HepG2 (cell line): Measurements from ENCODE around the gene SLC35B1. TPM values are rescaled to one million over a fixed set of nuclear protein-coding genes. Genes with fewer than 3 reads are reported as not detected.
A peak's percentile ranks its signal among the peaks of the same experiment; 100 is the strongest.

ENCODE experiments used
- ATAC-seq: fragments of 200-7000 bp; cut with Tn5 transposase; 3 replicates; pipeline ENCODE4 v1.9.1; 2020; ENCODE audit warnings: mild to moderate bottlenecking, moderate library complexity
- BruUV-seq: library from RNA; stranded (reverse); fragments of 400-500 nt; replicated peaks from 2 replicates; lab custom pipeline; 2021; lab: Mats Ljungman, UMichigan
- CTCF ChIA-PET: fragments of 300-600 bp; formaldehyde crosslinking; extraction: SDS; loops from one replicate; lab custom pipeline; 2021; ENCODE audit warnings: low total read pairs, inconsistent platforms, low intra/inter-chr PET ratio; lab: Yijun Ruan, JAX
- POLR2A ChIA-PET: fragments of 350-600 bp; sonication (Branson Sonifier 250); formaldehyde crosslinking; loops from one replicate; lab custom pipeline; 2020; ENCODE audit warnings: antibody characterized with exemption, inconsistent platforms; lab: Yijun Ruan, JAX
- DNase-seq: peaks from one replicate; pipeline ENCODE4 v3.0.0-alpha.2; 2015; ENCODE audit warnings: low spot score
- FAIRE-seq: peaks from 3 replicates; lab custom pipeline; 2011; peaks lifted over from hg19 to GRCh38; lab: Jason Lieb, UNC
- H2AFZ ChIP-seq: one replicate; pipeline ENCODE4 v1.6.1; 2011; ENCODE audit warnings: low read length, inconsistent platforms
- H3K27ac ChIP-seq: fragments of 300-600 bp; 3 replicates; pipeline ENCODE4 v1.8.0; 2011; ENCODE audit warnings: mixed run types, mild to moderate bottlenecking, mixed read lengths, low read length, inconsistent platforms; ENCODE audit not compliant: insufficient read depth; ENCODE audit errors: extremely low read length
- H3K27me3 ChIP-seq, 2 experiments: fragments of 200-600 bp in 1 of 2; 2 replicates in 1 of 2; 3 replicates in 1 of 2; pipeline versions ENCODE4 v1.6.0 to v1.8.0; 2011; ENCODE audit warnings: low read length in 2 of 2, mild to moderate bottlenecking in 2 of 2, moderate library complexity in 2 of 2, inconsistent platforms in 1 of 2; ENCODE audit not compliant: insufficient read depth in 2 of 2, control insufficient read depth in 1 of 2
- H3K36me3 ChIP-seq, 2 experiments: fragments of 200-600 bp in 1 of 2; replicated peaks in 1 of 2; 2 replicates in 1 of 2; 3 replicates in 1 of 2; pipeline versions ENCODE4 v1.5.1 to v1.8.0; 2011; ENCODE audit warnings: low read length in 2 of 2, inconsistent platforms in 1 of 2; ENCODE audit not compliant: insufficient read depth in 2 of 2, control insufficient read depth in 1 of 2
- H3K4me1 ChIP-seq: 2 replicates; pipeline ENCODE4 v1.5.1; 2012; ENCODE audit warnings: low read length, inconsistent platforms; ENCODE audit not compliant: insufficient read depth
- H3K4me2 ChIP-seq: 2 replicates; pipeline ENCODE4 v1.6.0; 2011; ENCODE audit warnings: low read depth, low read length, inconsistent platforms
- H3K4me3 ChIP-seq, 3 experiments: fragments of 200-600 bp in 1 of 3; sonication (generic), shearing (Covaris generic) in 1 of 3; replicated peaks in 1 of 3; 2 replicates each; pipeline ENCODE4 v1.5.1; 2011 to 2016; ENCODE audit warnings: low read length in 3 of 3, inconsistent platforms in 2 of 3, low read depth in 2 of 3, mild to moderate bottlenecking in 2 of 3, control low read depth in 1 of 3, mixed read lengths in 1 of 3; ENCODE audit not compliant: insufficient read depth in 1 of 3
- H3K79me2 ChIP-seq: one replicate; pipeline ENCODE4 v1.6.1; 2011; ENCODE audit warnings: low read length, inconsistent platforms; ENCODE audit not compliant: insufficient read depth
- H3K9ac ChIP-seq: 2 replicates; pipeline ENCODE4 v1.6.0; 2011; ENCODE audit warnings: mild to moderate bottlenecking, low read depth, low read length, inconsistent platforms; ENCODE audit not compliant: insufficient read depth
- H3K9me3 ChIP-seq: 2 replicates; pipeline ENCODE4 v1.5.1; 2012; ENCODE audit warnings: mild to moderate bottlenecking, low read length
- H4K20me1 ChIP-seq: 2 replicates; pipeline ENCODE4 v1.6.0; 2011; ENCODE audit warnings: inconsistent platforms, mild to moderate bottlenecking, low read length, moderate library complexity; ENCODE audit not compliant: insufficient read depth
- HES4 ChIP-seq: sonication (generic); formaldehyde crosslinking; IDR thresholded peaks from 2 replicates; pipeline ENCODE4 v1.9.0; 2021; ENCODE audit warnings: mild to moderate bottlenecking, missing genetic modification reagents, borderline replicate concordance
- JUN ChIP-seq: sonication (generic); formaldehyde crosslinking; IDR thresholded peaks from 2 replicates; pipeline ENCODE4 v1.4.0; 2020; ENCODE audit warnings: mild to moderate bottlenecking, missing genetic modification reagents
- SP1 ChIP-seq, 2 experiments: fragments of 450-650 bp in 1 of 2; sonication (generic) in 1 of 2; formaldehyde crosslinking in 1 of 2; IDR thresholded peaks; 2 replicates each; pipeline versions ENCODE4 v1.4.0 to v1.6.1; 2016 to 2020; ENCODE audit warnings: missing genetic modification reagents in 1 of 2
- TCF7 ChIP-seq: sonication (generic); IDR thresholded peaks from 2 replicates; pipeline ENCODE4 v1.6.1; 2016; ENCODE audit warnings: antibody characterized with exemption, low read depth
- ZFP36L1 ChIP-seq: sonication (generic); formaldehyde crosslinking; IDR thresholded peaks from 2 replicates; pipeline ENCODE4 v1.8.0; 2022; ENCODE audit warnings: mild to moderate bottlenecking, missing genetic modification reagents, moderate library complexity
- ZNF451 ChIP-seq: sonication (generic); formaldehyde crosslinking; IDR thresholded peaks from 2 replicates; pipeline ENCODE4 v1.5.0; 2020; ENCODE audit warnings: mild to moderate bottlenecking, missing genetic modification reagents
- ZNF619 ChIP-seq: sonication (generic); formaldehyde crosslinking; IDR thresholded peaks from 2 replicates; pipeline ENCODE4 v1.4.0; 2020; ENCODE audit warnings: mild to moderate bottlenecking, missing genetic modification reagents
- WGBS: methylation state at CpG from one replicate; pipeline ENCODE4 v1.1.6; 2017; ENCODE audit warnings: low lambda C conversion rate; 5-methylcytosine and 5-hydroxymethylcytosine counted together
- in situ Hi-C: cut with HindIII; loops from 2 replicates; pipeline ENCODE4 v1.10.0; 2017; ENCODE audit warnings: low pct_unique_long_range_greater_than_20kb; ENCODE audit not compliant: extremely low pct_ligation_motif_present
- intact Hi-C: fragments of 100-400 bp; cut with micrococcal nuclease; formaldehyde crosslinking; loops from one replicate; pipeline ENCODE4 v1.10.0; 2022; ENCODE audit not compliant: unreplicated experiment
- polyA plus RNA-seq, 8 experiments: library from polyadenylated mRNA; depleted of rRNA in 3 of 8; stranded (reverse) in 7 of 8; unstranded in 1 of 8; fragments of >200 nt; fragmentation: Illumina TruSeq in 4 of 8; extraction: Trizol in 4 of 8; gene quantifications; 2 replicates each; pipeline versions ENCODE4 v1.2.1 to v1.2.3, GENCODE V29; 2011 to 2016; ENCODE audit warnings: low read depth in 4 of 8, missing spikeins in 1 of 8, mixed read lengths in 1 of 8; ENCODE audit not compliant: insufficient read depth in 1 of 8
- total RNA-seq, 5 experiments: library from RNA; depleted of rRNA; stranded (reverse); fragments of >200 nt; fragmentation: Illumina TruSeq; extraction: Trizol; gene quantifications; 2 replicates each; pipeline ENCODE4 v1.2.3, GENCODE V29; 2016; ENCODE audit warnings: low read depth in 1 of 5
- TF ChIP-seq, protein P1 (sequence below): sonication (generic); formaldehyde crosslinking; IDR thresholded peaks from 2 replicates; pipeline ENCODE4 v1.8.1; 2022; ENCODE audit warnings: low read depth, mild to moderate bottlenecking, missing genetic modification reagents
- TF ChIP-seq, protein P2 (sequence below): IDR thresholded peaks from 2 replicates; pipeline ENCODE4 v1.6.1; 2018; ENCODE audit warnings: missing genetic modification reagents
- TF ChIP-seq, protein P3 (sequence below): sonication (generic); formaldehyde crosslinking; IDR thresholded peaks from 2 replicates; pipeline ENCODE4 v1.5.1; 2020; ENCODE audit warnings: mild to moderate bottlenecking, missing genetic modification reagents

The SLC35B1 gene
- total and polyA plus RNA-seq, 2 of the 13 experiments (the other 11 are each of a cell fraction or from before 2014, with no cell fraction given): 99.6 to 113 TPM

DNA sequence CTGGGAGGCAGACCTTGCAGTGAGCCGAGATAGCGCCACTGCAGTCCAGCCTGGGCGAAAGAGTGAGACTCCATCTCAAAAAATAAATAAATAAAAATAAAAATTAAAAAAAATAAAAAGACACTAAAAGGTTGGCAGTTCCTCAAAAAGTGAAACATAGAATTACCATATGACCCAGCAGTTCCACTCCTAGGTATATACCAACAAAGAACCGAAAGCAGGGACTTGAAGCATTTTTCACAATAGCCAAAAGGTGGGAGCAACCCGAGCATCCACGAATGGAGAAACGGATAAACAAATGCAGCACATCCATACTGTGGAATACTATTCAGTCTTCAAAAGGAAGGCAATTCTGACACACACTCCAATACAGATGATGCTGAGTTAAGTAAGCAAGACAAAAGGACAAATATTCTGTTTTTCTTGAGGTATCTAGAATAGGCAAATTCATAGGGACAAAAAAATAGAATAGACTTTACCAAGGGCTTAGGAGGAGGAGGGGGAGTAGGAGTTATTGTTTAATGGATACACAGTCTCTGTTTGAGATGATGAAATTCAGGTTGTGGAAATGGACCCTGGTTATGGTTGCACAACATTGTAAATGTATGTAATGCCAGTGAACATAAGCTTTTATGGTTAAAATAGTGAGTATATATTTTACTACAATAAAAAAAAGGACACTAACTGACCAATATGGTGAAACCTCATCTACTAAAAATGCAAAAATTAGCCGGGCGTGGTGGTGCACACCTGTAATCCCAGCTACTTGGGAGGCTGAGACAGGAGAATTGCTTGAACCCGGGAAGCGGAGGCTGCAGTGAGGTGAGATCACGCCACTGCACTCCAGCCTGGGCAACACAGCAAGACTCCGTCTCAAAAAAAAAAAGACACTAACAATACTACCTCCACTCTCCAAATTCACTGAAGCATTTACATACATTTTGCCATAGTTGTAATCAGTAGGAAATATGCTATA lies 27.0 kb upstream of the SLC35B1 start (continued):
- no peak for TF ChIP-seq SP1 (IDR thresholded peaks at IDR 0.05)
- TF ChIP-seq SP1 (CRISPR knock-in tag; IDR thresholded peaks at IDR 0.05): no peak
- TF ChIP-seq ZNF619 (CRISPR knock-in tag): no peak
- TF ChIP-seq ZNF451 (CRISPR knock-in tag): no peak
- no peak for TF ChIP-seq TCF7
- no peak for TF ChIP-seq JUN
- TF ChIP-seq, protein P1, sequence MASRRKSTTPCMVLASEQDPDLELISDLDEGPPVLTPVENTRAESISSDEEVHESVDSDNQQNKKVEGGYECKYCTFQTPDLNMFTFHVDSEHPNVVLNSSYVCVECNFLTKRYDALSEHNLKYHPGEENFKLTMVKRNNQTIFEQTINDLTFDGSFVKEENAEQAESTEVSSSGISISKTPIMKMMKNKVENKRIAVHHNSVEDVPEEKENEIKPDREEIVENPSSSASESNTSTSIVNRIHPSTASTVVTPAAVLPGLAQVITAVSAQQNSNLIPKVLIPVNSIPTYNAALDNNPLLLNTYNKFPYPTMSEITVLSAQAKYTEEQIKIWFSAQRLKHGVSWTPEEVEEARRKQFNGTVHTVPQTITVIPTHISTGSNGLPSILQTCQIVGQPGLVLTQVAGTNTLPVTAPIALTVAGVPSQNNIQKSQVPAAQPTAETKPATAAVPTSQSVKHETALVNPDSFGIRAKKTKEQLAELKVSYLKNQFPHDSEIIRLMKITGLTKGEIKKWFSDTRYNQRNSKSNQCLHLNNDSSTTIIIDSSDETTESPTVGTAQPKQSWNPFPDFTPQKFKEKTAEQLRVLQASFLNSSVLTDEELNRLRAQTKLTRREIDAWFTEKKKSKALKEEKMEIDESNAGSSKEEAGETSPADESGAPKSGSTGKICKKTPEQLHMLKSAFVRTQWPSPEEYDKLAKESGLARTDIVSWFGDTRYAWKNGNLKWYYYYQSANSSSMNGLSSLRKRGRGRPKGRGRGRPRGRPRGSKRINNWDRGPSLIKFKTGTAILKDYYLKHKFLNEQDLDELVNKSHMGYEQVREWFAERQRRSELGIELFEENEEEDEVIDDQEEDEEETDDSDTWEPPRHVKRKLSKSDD (CRISPR knock-in tag): no peak
- no peak for TF ChIP-seq HES4 (CRISPR knock-in tag)

DNA sequence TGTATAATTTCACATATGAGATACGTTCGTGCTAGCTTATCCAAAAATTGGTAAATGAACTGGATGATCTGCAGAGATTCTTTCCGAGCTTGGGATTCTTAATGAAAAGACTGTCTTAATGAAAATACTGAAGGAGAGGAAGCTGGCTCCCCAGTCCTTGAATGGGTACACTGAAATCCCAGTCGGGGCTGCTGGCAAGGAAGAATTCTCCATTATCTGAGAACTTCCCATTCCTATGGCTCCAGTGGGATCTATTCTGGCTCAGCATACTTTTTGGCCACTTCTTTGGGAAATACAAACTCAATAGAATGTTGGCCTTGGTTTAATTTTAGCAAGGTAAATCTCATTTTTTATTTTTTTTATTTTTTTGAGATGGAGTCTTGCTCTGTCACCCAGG lies 23.7 kb upstream of the SLC35B1 start:
- ATAC-seq: no peak
- TSS peak; percentile 44 for BruUV-seq
- Histone ChIP-seq H3K9ac (no peak overlapping the region), H3K4me1 (peaks cover 10% of the 10 kb centered on the region), H3K4me2 (no peak overlapping the region), H3K79me2 (no peaks in the 10 kb centered on the region), H3K9me3 (no peaks in the 10 kb centered on the region), H3K36me3 (peaks cover 2 to 6% of the 10 kb centered on the region in 2 experiments; a peak in 3 of 5 replicates), H3K27ac (no peak overlapping the region), H2AFZ (no peak overlapping the region), H3K27me3 (no peaks in the 10 kb centered on the region), H3K4me3 (no peak overlapping the region), H4K20me1 (no peaks in the 10 kb centered on the region)
- no peak for FAIRE-seq
- DNase-seq: no peak
- 96% methylated on average over 4 of the region's 4 CpGs for WGBS
- in situ Hi-C loops: no loop called here
- ChIA-PET POLR2A (no interaction called here), CTCF (no interaction called here)
- intact Hi-C loops: no loop called here
- no peak for TF ChIP-seq ZFP36L1 (CRISPR knock-in tag)
- TF ChIP-seq, protein P2, sequence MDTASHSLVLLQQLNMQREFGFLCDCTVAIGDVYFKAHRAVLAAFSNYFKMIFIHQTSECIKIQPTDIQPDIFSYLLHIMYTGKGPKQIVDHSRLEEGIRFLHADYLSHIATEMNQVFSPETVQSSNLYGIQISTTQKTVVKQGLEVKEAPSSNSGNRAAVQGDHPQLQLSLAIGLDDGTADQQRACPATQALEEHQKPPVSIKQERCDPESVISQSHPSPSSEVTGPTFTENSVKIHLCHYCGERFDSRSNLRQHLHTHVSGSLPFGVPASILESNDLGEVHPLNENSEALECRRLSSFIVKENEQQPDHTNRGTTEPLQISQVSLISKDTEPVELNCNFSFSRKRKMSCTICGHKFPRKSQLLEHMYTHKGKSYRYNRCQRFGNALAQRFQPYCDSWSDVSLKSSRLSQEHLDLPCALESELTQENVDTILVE (CRISPR knock-in tag): no peak
- TF ChIP-seq, protein P3, sequence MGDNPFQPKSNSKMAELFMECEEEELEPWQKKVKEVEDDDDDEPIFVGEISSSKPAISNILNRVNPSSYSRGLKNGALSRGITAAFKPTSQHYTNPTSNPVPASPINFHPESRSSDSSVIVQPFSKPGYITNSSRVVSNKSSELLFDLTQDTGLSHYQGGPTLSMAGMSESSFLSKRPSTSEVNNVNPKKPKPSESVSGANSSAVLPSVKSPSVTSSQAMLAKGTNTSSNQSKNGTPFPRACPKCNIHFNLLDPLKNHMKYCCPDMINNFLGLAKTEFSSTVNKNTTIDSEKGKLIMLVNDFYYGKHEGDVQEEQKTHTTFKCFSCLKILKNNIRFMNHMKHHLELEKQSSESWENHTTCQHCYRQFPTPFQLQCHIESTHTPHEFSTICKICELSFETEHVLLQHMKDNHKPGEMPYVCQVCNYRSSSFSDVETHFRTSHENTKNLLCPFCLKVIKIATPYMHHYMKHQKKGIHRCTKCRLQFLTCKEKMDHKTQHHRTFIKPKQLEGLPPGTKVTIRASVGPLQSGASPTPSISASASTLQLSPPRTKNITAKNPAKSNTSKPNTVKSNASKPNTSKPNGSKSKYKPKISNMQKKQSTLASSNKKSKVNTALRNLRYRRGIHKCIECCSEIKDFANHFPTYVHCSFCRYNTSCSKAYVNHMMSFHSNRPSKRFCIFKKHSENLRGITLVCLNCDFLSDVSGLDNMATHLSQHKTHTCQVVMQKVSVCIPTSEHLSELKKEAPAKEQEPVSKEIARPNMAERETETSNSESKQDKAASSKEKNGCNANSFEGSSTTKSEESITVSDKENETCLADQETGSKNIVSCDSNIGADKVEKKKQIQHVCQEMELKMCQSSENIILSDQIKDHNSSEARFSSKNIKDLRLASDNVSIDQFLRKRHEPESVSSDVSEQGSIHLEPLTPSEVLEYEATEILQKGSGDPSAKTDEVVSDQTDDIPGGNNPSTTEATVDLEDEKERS (CRISPR knock-in tag): no peak
